Skin of body (tissue), 2 donors: Measurements from ENCODE around the gene CCL21. TPM values are rescaled to one million over a fixed set of nuclear protein-coding genes. Genes with fewer than 3 reads are reported as not detected.
"Not testable (repeated sequence)": the region's sequence is repeated elsewhere in the genome, so short reads cannot be mapped to it uniquely, and the experiment has no call there.

Source experiments
- DNase-seq: peaks from one replicate; lab custom pipeline; 2025; lab: John Stamatoyannopoulos, UW
- total RNA-seq: library from RNA; depleted of rRNA; stranded (reverse); fragments of >200 nt; gene quantifications from one replicate; pipeline ENCODE4 v1.2.3, GENCODE V29; 2014

The CCL21 gene, protein sequence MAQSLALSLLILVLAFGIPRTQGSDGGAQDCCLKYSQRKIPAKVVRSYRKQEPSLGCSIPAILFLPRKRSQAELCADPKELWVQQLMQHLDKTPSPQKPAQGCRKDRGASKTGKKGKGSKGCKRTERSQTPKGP
- total RNA-seq, result 11.9 TPM

- no peak for DNase-seq
These were observed at the start of gene CCL21 for GRCh38 chr9:34710023-34710422. Gene CCL21 (minus strand): TSS chr9:34710136. CDS start chr9:34710066, 70 bp downstream.

- no peak for DNase-seq
These were observed 49.6 kb upstream of the CCL21 start for GRCh38 chr9:34759432-34760134.

- DNase-seq, result not testable (repeated sequence)
These were observed 40.4 kb upstream of the CCL21 start for GRCh38 chr9:34750320-34750719.

GRCh38 chr9:34746526-34746925, 36.6 kb upstream of the CCL21 start:
- DNase-seq, result no peak

- no peak for DNase-seq
These were observed 34.6 kb upstream of the CCL21 start for GRCh38 chr9:34744295-34745221.

DNA sequence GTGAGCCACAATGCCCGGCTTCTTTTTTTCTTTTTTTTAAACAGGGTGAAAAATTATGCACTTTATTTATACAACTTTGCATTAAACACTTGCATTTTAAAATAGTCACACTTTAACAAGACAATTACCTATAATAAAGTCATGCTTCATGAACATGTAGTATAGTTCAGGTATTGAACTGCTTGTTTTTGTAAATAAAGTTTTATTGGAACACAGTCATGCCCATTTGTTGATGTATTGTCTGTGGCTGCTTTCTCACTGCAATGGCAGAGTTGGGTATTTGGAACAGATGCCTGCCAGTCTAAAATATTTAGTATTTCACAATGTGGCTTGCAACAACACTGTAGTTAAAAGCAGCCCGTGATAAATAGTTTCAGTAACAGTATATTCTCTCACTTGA, 32.8 kb upstream of the CCL21 start:
- DNase-seq, result no peak

DNA sequence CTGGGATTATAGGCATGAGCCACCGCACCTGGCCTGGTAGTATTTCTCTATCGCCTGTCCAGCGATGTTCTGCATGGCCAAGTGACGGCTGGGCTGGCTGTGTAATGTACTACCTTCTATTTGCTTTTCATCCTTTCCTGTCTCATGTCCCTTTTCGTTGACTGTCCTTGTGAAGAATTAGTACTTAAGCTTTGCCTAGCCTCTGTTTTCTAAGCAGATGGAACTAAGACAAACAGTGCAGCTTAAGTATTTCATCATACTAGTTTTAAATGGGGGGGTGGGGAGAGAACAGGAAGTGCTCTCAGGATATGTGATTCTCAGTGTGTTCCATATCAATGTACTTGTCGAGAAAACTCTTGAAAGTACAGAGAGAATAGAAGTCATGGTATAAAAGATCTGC, 31.7 kb upstream of the CCL21 start:
- DNase-seq, result no peak

DNA sequence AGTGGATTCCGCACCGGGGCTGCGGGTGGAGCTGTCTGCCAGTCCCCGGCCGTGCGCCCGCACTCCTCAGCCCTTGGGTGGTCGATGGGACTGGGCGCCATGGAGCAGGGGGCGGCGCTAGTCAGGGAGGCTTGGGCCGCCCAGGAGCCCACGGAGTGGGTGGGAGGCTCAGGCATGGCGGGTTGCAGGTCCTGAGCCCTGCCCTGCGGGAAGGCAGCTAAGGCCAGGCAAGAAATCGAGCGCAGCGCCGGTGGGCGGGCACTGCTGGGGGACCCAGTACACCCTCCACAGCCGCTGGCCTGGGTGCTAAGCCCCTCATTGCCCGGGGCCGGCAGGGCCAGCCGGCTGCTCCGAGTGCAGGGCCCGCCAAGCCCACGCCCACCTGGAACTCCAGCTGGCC, 30.2 kb upstream of the CCL21 start:
- DNase-seq, result not testable (repeated sequence)

DNA sequence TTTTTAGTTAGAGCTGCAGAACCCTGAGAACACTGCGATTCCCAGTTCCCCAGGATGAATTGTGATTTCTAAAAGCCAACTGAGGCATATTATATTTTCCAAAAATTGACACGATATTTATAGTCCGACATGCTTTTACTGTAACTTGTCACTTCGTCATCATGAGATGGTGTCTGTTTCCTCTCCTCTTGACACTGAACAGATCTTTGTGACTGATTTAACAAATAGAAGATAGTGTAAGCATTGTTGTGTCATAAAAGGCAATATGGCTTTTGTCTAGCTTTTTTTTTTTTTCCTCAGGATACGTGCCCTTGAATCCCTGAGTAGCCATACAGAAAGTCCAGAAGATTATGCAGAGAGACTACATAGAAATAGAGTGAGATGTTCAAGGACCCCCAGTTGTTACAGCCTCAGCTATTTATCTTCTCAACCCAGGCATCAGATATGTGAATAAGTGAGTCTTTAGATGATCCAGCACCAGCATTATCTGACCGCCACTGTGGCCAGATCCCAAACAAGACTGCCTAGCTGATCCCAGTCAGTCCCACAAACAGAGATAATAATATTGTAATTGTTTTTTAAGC, 27.8 kb upstream of the CCL21 start:
- DNase-seq, result no peak

- DNase-seq, result no peak
These were observed 24.8 kb upstream of the CCL21 start for GRCh38 chr9:34734720-34735119.

DNA sequence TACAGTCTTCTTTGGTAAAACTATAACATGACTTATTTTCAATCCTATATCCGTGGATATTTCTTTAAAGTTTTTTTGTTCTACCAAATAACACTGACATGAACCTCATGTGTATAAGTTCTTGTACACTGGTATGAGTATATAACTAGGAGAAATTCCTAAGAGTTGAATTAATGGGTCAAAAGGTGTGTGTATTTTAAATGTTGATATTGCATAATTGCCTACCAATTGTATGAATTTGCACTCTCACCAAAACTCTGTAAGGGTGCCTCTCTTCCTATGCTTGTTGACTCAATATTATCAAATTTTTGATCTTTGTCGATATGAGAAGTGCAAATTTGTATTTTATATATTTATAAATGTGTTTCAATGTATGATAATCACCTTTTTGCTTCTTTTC, 22.9 kb upstream of the CCL21 start:
- DNase-seq, result no peak

GRCh38 chr9:34732478-34732877, 22.5 kb upstream of the CCL21 start:
- no peak for DNase-seq

DNA sequence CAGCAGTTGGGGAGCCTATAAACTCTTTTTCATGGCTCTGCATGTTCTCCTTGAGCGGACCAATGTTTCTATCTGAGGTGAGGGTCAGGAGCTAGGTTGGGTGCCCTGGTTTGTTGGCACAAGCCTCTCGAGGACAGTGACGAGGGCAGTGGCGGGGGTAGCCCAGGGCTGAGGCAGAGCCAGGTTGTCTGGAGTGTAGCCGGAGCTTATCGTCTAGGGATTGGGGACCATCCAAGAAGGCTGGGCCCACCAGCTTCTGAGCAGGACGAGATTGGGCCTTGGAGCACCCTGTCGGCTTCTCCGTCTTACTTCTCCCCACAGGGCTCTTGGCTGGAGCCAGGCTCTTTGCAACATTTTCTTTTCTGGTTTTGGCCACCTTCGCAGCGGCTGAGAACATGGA, 13.2 kb upstream of the CCL21 start:
- DNase-seq, result no peak

DNA sequence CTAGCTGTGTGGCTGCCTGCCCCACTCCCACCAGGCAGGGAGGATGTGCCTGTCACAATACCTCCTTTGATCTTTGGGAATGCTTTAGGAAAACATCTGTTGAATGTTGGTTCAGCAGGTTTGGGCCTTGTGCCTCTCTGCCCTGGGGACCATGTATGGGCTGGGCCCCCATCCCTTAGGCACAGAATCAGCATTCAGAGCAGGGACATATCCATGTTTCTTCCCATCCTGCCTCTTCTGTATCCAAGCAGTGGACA, 9.8 kb upstream of the CCL21 start:
- not testable (repeated sequence) for DNase-seq

- DNase-seq, result no peak
These were observed 9.3 kb upstream of the CCL21 start for GRCh38 chr9:34719021-34719768.

GRCh38 chr9:34717996-34718614, 8.2 kb upstream of the CCL21 start:
- no peak for DNase-seq

GRCh38 chr9:34716711-34717110, 6.8 kb upstream of the CCL21 start:
- DNase-seq, result no peak

DNA sequence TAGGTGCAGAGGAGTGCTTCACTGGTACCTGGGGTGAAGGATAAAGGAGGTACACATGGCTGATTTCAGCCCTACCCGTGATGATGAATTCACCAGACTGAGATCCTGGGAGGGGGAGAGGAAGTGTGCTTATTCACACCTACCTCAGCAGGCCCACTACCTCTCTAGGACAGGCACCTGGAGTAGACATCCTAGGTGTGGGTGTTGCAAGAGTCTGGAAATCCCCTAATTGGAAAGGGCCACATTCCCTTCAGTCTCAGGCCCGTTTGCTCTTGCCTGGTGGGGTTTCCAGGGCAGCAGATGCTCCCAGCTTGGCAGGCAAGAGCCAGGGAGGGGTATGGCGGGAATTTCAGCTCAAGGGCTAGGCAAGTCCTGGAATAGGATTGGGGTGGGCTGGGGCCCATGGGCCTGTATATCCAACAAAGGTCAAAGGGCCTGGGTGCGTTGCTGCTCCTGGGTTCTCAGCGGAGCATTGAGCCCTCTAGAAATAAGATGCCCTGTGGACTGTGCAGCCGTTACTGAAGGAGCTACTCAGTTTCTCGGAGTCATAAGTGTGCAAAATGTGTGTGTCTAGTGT, 5.8 kb upstream of the CCL21 start:
- no peak for DNase-seq

DNA sequence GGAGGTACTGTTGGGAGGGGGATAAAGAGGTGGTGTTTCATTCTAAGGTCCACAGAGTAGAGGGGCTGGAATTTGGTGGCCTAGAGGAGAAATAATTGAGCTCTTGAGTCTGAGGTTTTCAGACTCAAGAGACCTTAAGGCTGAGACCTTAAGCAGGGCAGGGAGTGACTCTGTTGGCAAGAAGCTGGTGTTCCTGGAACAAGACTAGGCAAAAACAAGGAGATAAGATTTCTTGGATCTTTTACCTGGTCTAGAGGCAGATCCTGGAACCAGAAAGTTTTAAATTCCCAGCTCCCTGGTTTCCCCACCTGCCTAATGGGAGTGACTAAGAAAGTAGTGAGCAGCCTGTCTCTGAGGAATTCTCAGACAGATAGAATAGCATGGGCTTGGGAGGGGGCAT, 4.1 kb upstream of the CCL21 start:
- DNase-seq, result no peak

DNA sequence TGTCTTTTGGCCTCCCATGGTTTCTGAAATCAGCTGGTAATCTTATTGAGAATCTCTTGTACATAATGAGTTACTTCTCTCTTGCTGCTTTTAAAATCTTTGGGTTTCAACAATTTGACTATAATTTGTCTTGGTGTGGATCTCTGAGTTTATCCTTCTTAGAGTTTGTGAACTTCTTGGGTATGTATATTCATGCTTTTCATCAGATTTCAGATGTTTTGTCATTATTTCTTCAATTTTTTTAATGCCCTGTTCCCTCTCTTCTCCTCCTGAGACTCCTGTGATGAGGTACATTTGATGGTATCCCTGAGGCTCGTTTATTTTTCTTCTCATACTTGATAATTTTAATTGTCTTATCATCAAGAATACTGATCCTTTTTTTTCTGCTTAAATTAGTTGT, 2.2 kb upstream of the CCL21 start:
- DNase-seq, result no peak
